Measurements from ENCODE around the gene PRKN.

Gene PRKN

GRCh38 chr6:161410076-161410475, 1317.5 kb downstream of the PRKN start:
- no peak for DNase-seq (ENCODE audit: low read depth in 2 of 3, low spot score in 1 of 3)

- DNase-seq (ENCODE audit: low read depth in 2 of 3, low spot score in 1 of 3) = no peak
Observed at GRCh38 chr6:161409353-161409752, 1318.2 kb downstream of the PRKN start.

GRCh38 chr6:161408041-161408440, 1319.5 kb downstream of the PRKN start:
- no peak for DNase-seq (ENCODE audit: low read depth in 2 of 3, low spot score in 1 of 3)

- no peak for DNase-seq (ENCODE audit: low read depth in 2 of 3, low spot score in 1 of 3)
Observed at GRCh38 chr6:161407581-161407980, 1320.0 kb downstream of the PRKN start.

- DNase-seq (ENCODE audit: low read depth in 2 of 3, low spot score in 1 of 3) = no peak
Observed at GRCh38 chr6:161407115-161407514, 1320.5 kb downstream of the PRKN start.

- DNase-seq (ENCODE audit: low read depth in 2 of 3, low spot score in 1 of 3) = no peak
Observed at GRCh38 chr6:161406646-161407045, 1320.9 kb downstream of the PRKN start.

- no peak for DNase-seq (ENCODE audit: low read depth in 2 of 3, low spot score in 1 of 3)
Observed at GRCh38 chr6:161405418-161405817, 1322.1 kb downstream of the PRKN start.

- no peak for DNase-seq (ENCODE audit: low read depth in 2 of 3, low spot score in 1 of 3)
Observed at GRCh38 chr6:161403717-161404116, 1323.8 kb downstream of the PRKN start.

- no peak for DNase-seq (ENCODE audit: low read depth in 2 of 3, low spot score in 1 of 3)
Observed at GRCh38 chr6:161401587-161402309, 1325.8 kb downstream of the PRKN start.

GRCh38 chr6:161400671-161401070, 1326.9 kb downstream of the PRKN start:
- DNase-seq (ENCODE audit: low read depth in 2 of 3, low spot score in 1 of 3) = no peak

- no peak for DNase-seq (ENCODE audit: low read depth in 2 of 3, low spot score in 1 of 3)
Observed at GRCh38 chr6:161396539-161396938, 1331.0 kb downstream of the PRKN start.

- DNase-seq (ENCODE audit: low read depth in 2 of 3, low spot score in 1 of 3) = no peak
Observed at GRCh38 chr6:161395716-161396231, 1331.8 kb downstream of the PRKN start.

- no peak for DNase-seq (ENCODE audit: low read depth in 2 of 3, low spot score in 1 of 3)
Observed at GRCh38 chr6:161394437-161394836, 1333.1 kb downstream of the PRKN start.

- DNase-seq (ENCODE audit: low read depth in 2 of 3, low spot score in 1 of 3) = peak; percentile 37 to 65 (median 42)
Observed at GRCh38 chr6:161393839-161394364, 1333.7 kb downstream of the PRKN start.

- no peak for DNase-seq (ENCODE audit: low read depth in 2 of 3, low spot score in 1 of 3)
Observed at GRCh38 chr6:161393292-161393691, 1334.3 kb downstream of the PRKN start.

GRCh38 chr6:161389756-161390155, 1337.8 kb downstream of the PRKN start:
- DNase-seq (ENCODE audit: low read depth in 2 of 3, low spot score in 1 of 3) = no peak

GRCh38 chr6:161383951-161384350, 1343.6 kb downstream of the PRKN start:
- DNase-seq (ENCODE audit: low read depth in 2 of 3, low spot score in 1 of 3) = no peak

GRCh38 chr6:161379834-161380582, 1347.6 kb downstream of the PRKN start:
- DNase-seq (ENCODE audit: low read depth in 2 of 3, low spot score in 1 of 3) = no peak

GRCh38 chr6:161378115-161378514, 1349.5 kb downstream of the PRKN start:
- DNase-seq (ENCODE audit: low read depth in 2 of 3, low spot score in 1 of 3) = no peak

GRCh38 chr6:161377116-161377515, 1350.5 kb downstream of the PRKN start:
- DNase-seq (ENCODE audit: low read depth in 2 of 3, low spot score in 1 of 3) = no peak

- DNase-seq (ENCODE audit: low read depth in 2 of 3, low spot score in 1 of 3) = no peak
Observed at GRCh38 chr6:161376367-161376766, 1351.2 kb downstream of the PRKN start.
